NCI-H146 treated with DMSO at 0.1 percent for 48 hours (cell line): ENCODE results near the gene ADGRF5.
"Not testable (repeated sequence)": the region's sequence is repeated elsewhere in the genome, so short reads cannot be mapped to it uniquely, and the experiment has no call there.

ENCODE experiments used
- DNase-seq: peaks from one replicate; lab custom pipeline; 2025; ENCODE audit not compliant: unreplicated experiment; lab: John Stamatoyannopoulos, UW

ADGRF5 gene

DNA sequence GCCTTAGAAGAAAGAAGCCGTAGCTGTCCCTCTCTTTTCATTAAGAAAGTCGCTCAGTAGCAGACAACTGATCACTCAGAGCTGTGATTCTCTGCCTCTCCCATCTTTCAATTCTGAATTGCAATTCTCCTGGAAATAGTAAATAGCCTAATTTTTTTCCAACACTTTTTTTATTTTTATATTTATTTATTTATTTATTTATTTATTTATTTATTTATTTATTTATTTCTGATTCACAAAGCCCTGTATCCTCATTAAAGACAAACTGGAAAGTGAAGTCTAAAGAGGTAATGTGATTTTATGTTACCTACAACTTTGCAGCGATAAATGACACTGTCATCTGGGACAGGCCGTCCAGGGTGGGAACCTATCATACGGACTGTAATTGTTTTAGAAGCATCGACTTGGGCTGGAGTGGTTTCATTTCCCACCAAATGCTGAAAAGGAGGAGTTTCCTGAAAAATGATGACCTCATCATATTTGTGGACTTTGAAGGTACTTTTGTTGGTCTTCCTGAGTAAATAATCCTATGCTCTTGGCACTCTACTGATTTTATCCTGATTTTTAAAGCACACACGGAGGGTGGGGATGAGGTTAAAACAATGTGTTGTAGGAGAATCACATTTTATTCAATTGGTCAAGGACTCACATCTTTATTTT, 87.4 kb downstream of the ADGRF5 start:
- DNase-seq = not testable (repeated sequence)

DNA sequence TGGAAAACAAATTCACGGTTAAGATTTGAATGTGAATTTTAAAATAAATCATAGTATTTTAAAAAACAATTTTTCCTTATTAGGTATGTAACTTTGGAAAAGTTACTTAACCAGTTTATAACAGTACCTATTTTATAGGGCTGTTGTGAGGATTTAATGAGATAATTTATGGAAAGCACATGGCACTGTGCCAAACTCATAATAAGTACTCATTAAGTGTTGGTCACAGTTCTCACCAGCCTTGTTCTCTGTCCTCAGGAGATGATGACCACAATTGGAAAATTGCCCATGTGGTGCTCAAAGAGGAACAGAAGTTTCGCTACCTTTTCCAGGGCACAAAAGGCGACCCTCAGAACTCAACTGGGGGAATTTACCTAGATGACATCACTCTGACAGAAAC, 88.9 kb downstream of the ADGRF5 start:
- DNase-seq = no peak

DNA sequence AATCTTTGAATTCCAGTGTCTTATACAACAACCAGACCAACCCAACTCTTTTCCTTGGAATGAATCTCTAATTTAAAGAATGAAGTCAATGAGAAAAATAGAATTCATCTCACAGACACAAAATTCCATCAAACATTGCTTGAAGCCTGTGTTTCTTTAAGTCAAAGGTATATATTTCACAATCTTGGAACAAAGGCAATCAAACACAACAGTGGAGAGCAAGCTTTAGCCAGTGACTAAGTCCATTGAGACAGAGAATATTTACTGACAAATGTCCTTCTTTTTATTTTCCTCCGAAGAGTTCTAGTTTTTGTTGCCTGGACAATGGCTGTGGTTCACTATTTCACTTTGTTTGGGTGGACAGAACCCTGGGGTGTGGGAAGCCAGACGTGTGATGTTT, 92.8 kb downstream of the ADGRF5 start:
- no peak for DNase-seq

DNA sequence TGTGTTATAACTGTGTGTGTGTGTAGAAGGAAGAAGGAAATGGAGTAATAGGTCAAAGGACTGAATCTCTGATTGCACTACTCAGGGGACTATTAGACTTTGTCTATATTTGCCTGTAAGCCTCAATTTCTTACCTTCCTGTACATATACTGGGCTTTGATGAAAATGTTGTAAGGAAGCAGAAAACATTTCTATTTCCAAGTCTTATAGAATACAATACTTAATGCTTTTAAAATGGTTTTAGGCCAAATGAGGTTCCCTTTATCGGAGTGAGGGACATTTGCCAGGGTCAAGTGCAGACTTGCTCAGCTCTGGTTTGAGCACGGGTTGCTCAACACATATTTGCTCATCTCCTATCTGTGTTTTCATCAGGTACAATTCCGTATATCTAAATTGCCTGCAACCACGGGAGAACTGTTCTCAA, 100.3 kb downstream of the ADGRF5 start:
- DNase-seq = no peak

DNA sequence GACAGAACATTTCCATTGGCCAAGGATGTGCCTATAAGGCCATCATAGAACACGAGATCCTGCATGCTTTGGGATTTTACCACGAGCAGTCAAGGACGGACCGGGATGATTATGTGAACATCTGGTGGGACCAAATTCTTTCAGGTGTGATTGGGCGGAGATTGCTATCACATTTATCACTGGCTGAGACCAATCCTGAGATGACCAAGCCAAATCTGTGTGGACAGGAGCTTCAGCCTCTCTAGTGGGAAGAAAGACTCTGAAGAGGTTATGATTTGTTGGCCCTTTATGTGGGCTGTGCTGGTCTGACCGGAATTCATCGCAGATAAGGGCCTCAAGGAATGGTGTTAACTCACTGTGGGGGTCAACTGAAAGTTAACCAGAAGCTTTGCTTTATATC, 102.2 kb downstream of the ADGRF5 start:
- no peak for DNase-seq

DNA sequence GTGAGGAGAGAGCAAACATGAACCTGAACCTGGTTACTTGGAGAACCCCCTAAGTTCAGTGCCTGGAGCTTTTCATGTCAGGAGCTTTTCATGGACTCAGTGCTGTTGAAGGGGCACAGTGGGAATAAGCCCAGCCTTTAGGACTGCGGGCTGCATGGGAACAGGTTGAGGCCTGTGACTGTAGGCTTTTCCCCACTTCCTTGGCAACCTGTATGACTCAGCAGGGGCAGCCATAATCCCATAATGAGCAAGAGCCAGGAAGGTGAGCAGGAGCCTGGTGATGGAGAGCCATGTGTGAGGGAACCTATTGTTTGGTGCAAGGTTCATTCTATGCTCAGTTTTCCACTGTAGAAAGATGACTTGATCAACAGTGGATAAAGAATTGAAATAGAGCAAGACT, 105.1 kb downstream of the ADGRF5 start:
- DNase-seq = no peak

DNA sequence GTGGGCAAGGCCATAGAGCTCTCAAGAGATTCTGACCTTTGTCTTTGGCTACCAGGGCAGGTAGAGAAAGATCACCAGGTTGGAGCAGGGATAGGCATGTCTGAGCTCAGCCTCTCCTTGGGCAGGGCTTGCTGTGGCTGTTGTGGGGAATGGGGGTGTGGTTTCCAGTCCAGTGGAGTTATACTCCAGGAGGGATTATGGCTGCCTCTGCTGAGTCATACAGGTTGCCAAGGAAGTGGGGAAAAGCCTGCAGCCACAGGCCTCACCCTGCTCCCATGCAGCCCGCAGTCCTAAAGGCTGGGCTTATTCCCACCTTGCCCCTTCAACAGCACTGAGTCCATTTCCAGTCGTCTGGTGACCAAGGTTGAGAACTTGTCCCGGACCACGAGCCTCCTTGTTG, 106.6 kb downstream of the ADGRF5 start:
- DNase-seq = no peak

DNA sequence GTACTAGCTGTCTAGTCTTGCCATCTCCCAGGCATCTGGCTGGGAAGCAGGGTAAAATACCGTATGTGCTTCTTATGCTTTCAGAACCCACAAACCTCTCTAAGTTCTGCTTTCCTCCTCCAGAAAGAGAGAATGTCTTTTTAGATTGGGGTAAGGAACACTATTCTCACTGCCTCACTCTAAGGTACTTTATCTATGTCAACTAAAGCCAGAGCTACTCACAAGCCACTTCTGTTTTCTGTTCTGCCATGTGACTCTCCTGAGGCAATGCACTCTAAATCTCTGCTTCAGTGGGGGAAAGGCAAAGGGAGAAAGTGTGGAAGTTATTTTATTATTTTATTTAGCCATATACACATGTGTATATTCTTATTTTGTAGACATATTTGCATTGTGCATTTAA, 112.9 kb downstream of the ADGRF5 start:
- no peak for DNase-seq
